WTC11 (cell line): ENCODE results near the gene TRMT44.

Experiments used
- CTCF ChIP-seq: fragments of 200-600 bp; IDR thresholded peaks from 2 replicates; pipeline ENCODE4 v1.8.0; 2022; ENCODE audit warnings: antibody characterized with exemption
- ETV6 ChIP-seq: sonication (generic); formaldehyde crosslinking; IDR thresholded peaks from 2 replicates; pipeline ENCODE4 v1.8.1; 2022; ENCODE audit warnings: mild to moderate bottlenecking, missing genetic modification reagents
- FOXJ3 ChIP-seq: sonication (generic); formaldehyde crosslinking; IDR thresholded peaks from 2 replicates; pipeline ENCODE4 v1.9.0; 2021; ENCODE audit warnings: missing genetic modification reagents, mild to moderate bottlenecking, borderline replicate concordance
- FOXP1 ChIP-seq: sonication (generic); formaldehyde crosslinking; IDR thresholded peaks from 2 replicates; pipeline ENCODE4 v1.8.0; 2022; ENCODE audit warnings: missing genetic modification reagents, mild to moderate bottlenecking, moderate library complexity, borderline replicate concordance
- MYBL2 ChIP-seq: sonication (generic); formaldehyde crosslinking; IDR thresholded peaks from 2 replicates; pipeline ENCODE4 v1.8.1; 2023; ENCODE audit warnings: mild to moderate bottlenecking, moderate library complexity, missing genetic modification reagents
- NR3C1 ChIP-seq: sonication (generic); formaldehyde crosslinking; conservative IDR thresholded peaks from 2 replicates; pipeline ENCODE4 v1.8.1; 2023; ENCODE audit warnings: low read depth, mild to moderate bottlenecking, missing genetic modification reagents
- ZNF232 ChIP-seq: sonication (generic); formaldehyde crosslinking; IDR thresholded peaks from 2 replicates; pipeline ENCODE4 v1.8.0; 2022; ENCODE audit warnings: mild to moderate bottlenecking, missing genetic modification reagents
- TF ChIP-seq, protein P1 (sequence below): sonication (generic); formaldehyde crosslinking; conservative IDR thresholded peaks from 2 replicates; pipeline ENCODE4 v1.8.1; 2022; ENCODE audit warnings: mild to moderate bottlenecking, missing genetic modification reagents

- TF ChIP-seq, protein P1, sequence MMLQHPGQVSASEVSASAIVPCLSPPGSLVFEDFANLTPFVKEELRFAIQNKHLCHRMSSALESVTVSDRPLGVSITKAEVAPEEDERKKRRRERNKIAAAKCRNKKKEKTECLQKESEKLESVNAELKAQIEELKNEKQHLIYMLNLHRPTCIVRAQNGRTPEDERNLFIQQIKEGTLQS (CRISPR knock-in tag) = no peak
- no peak for TF ChIP-seq CTCF
- TF ChIP-seq MYBL2 = no peak
- TF ChIP-seq ETV6 (CRISPR knock-in tag) = no peak
- no peak for TF ChIP-seq NR3C1 (CRISPR knock-in tag)
- no peak for TF ChIP-seq FOXP1
- no peak for TF ChIP-seq ZNF232 (CRISPR knock-in tag)
- TF ChIP-seq FOXJ3 (CRISPR knock-in tag) = no peak
These were observed 65.4 kb downstream of the TRMT44 start for GRCh38 chr4:8506006-8506372.
